IMR-90 (cell line): ENCODE results near the gene ACTN1. TPM values are rescaled to one million over a fixed set of nuclear protein-coding genes. Genes with fewer than 3 reads are reported as not detected.
"Not testable (repeated sequence)": the region's sequence is repeated elsewhere in the genome, so short reads cannot be mapped to it uniquely, and the experiment has no call there.

ENCODE experiments used
- ATAC-seq: fragments of 200-7000 bp; cut with Tn5 transposase; 2 replicates; pipeline ENCODE4 v1.9.1; 2020; ENCODE audit warnings: low read depth, mild to moderate bottlenecking, moderate library complexity
- BruUV-seq: library from RNA; stranded (reverse); fragments of 400-500 nt; replicated peaks from 2 replicates; lab custom pipeline; 2021; lab: Mats Ljungman, UMichigan
- CTCF ChIA-PET: fragments of 300-600 bp; formaldehyde crosslinking; extraction: SDS; loops from one replicate; lab custom pipeline; 2021; ENCODE audit warnings: antibody characterized with exemption; lab: Yijun Ruan, JAX
- POLR2A ChIA-PET: fragments of 300-600 bp; sonication (Branson Sonifier 250); formaldehyde crosslinking; loops from one replicate; lab custom pipeline; 2022; ENCODE audit warnings: antibody characterized with exemption; ENCODE audit not compliant: unreplicated experiment; lab: Charles Lee
- DNase-seq: peaks from one replicate; pipeline ENCODE4 v3.0.0; 2013
- H2AFZ ChIP-seq: replicated peaks from 2 replicates; pipeline ENCODE3; 2013; ENCODE audit warnings: low read length, mild to moderate bottlenecking; ENCODE audit not compliant: poor library complexity
- H2AK5ac ChIP-seq: 2 replicates; pipeline ENCODE4 v1.6.1; 2013; ENCODE audit warnings: low read depth, low read length, inconsistent platforms
- H2AK9ac ChIP-seq: replicated peaks from 2 replicates; pipeline ENCODE3; 2013; ENCODE audit warnings: mild to moderate bottlenecking, low read depth, low read length, moderate library complexity; ENCODE audit not compliant: poor library complexity
- H2BK120ac ChIP-seq: 2 replicates; pipeline ENCODE4 v1.6.1; 2013; ENCODE audit warnings: low read depth, low read length, inconsistent platforms
- H2BK15ac ChIP-seq: 3 replicates; pipeline ENCODE4 v1.6.1; 2013; ENCODE audit warnings: low read depth, low read length, inconsistent platforms
- H2BK20ac ChIP-seq: 2 replicates; pipeline ENCODE4 v1.6.1; 2013; ENCODE audit warnings: low read depth, mild to moderate bottlenecking, inconsistent platforms, low read length, moderate library complexity
- H2BK5ac ChIP-seq: 2 replicates; pipeline ENCODE4 v1.6.1; 2013; ENCODE audit warnings: mild to moderate bottlenecking, low read depth, low read length, inconsistent platforms; ENCODE audit not compliant: poor library complexity, severe bottlenecking
- H3K14ac ChIP-seq: replicated peaks from 2 replicates; pipeline ENCODE4 v1.6.1; 2013; ENCODE audit warnings: low read depth, low read length, inconsistent platforms
- H3K18ac ChIP-seq: 2 replicates; pipeline ENCODE4 v1.6.1; 2013; ENCODE audit warnings: low read depth, low read length, control low read depth
- H3K23ac ChIP-seq: 2 replicates; pipeline ENCODE4 v1.6.1; 2013; ENCODE audit warnings: low read depth, low read length, inconsistent platforms
- H3K27ac ChIP-seq: 2 replicates; pipeline ENCODE4 v1.5.1; 2013; ENCODE audit warnings: mild to moderate bottlenecking, control low read depth, low read length; ENCODE audit not compliant: insufficient read depth
- H3K27me3 ChIP-seq: 2 replicates; pipeline ENCODE4 v1.6.1; 2013; ENCODE audit warnings: low read length; ENCODE audit not compliant: control insufficient read depth, insufficient read depth
- H3K36me3 ChIP-seq: 2 replicates; pipeline ENCODE4 v1.6.1; 2013; ENCODE audit warnings: low read length, mixed read lengths; ENCODE audit not compliant: control insufficient read depth, insufficient read depth
- H3K4ac ChIP-seq: 2 replicates; pipeline ENCODE4 v1.6.1; 2013; ENCODE audit warnings: low read depth, low read length, inconsistent platforms
- H3K4me1 ChIP-seq: 2 replicates; pipeline ENCODE4 v1.6.1; 2013; ENCODE audit warnings: low read length, mixed read lengths; ENCODE audit not compliant: control insufficient read depth, insufficient read depth
- H3K4me2 ChIP-seq: 2 replicates; pipeline ENCODE4 v1.6.1; 2013; ENCODE audit warnings: low read depth, mild to moderate bottlenecking, control low read depth, low read length, moderate library complexity
- H3K4me3 ChIP-seq: 2 replicates; pipeline ENCODE4 v1.5.1; 2013; ENCODE audit warnings: low read depth, mild to moderate bottlenecking, control low read depth, low read length, moderate library complexity; ENCODE audit not compliant: insufficient read depth
- H3K56ac ChIP-seq: 2 replicates; pipeline ENCODE4 v1.6.1; 2013; ENCODE audit warnings: low read length, inconsistent platforms; ENCODE audit not compliant: insufficient read depth; ENCODE audit errors: extremely low read depth
- H3K79me1 ChIP-seq, 2 experiments: 2 replicates each; pipeline ENCODE4 v1.6.1; 2013; ENCODE audit warnings: low read length in 2 of 2, inconsistent platforms in 1 of 2, low read depth in 1 of 2
- H3K9ac ChIP-seq: 2 replicates; pipeline ENCODE4 v1.6.1; 2013; ENCODE audit warnings: low read depth, low read length, control low read depth
- H3K9me1 ChIP-seq: 2 replicates; pipeline ENCODE4 v1.6.1; 2013; ENCODE audit warnings: low read length, inconsistent platforms; ENCODE audit not compliant: insufficient read depth
- H3K9me3 ChIP-seq: 2 replicates; pipeline ENCODE4 v1.6.1; 2013; ENCODE audit warnings: low read length; ENCODE audit not compliant: control insufficient read depth, insufficient read depth
- H4K20me1 ChIP-seq: 2 replicates; pipeline ENCODE4 v1.6.1; 2013; ENCODE audit warnings: low read length, inconsistent platforms; ENCODE audit not compliant: insufficient read depth
- H4K5ac ChIP-seq: 2 replicates; pipeline ENCODE4 v1.6.1; 2013; ENCODE audit warnings: mild to moderate bottlenecking, low read depth, low read length, control low read depth
- H4K8ac ChIP-seq, 2 experiments: 2 replicates each; pipeline ENCODE4 v1.6.1; 2013; ENCODE audit warnings: low read depth in 2 of 2, low read length in 2 of 2, control low read depth in 1 of 2, inconsistent platforms in 1 of 2
- H4K91ac ChIP-seq: 2 replicates; pipeline ENCODE4 v1.6.1; 2013; ENCODE audit warnings: low read depth, low read length, inconsistent platforms; ENCODE audit not compliant: insufficient read depth
- CEBPB ChIP-seq: IDR thresholded peaks from 2 replicates; pipeline ENCODE4 v1.6.1; 2012; ENCODE audit warnings: low read depth, low read length, improper control_type of control experiment
- CHD1 ChIP-seq: IDR thresholded peaks from 2 replicates; pipeline ENCODE4 v1.6.1; 2012; ENCODE audit warnings: low read depth, low read length, improper control_type of control experiment
- MAFK ChIP-seq: IDR thresholded peaks from 2 replicates; pipeline ENCODE4 v1.6.1; 2012; ENCODE audit warnings: low read depth, low read length, improper control_type of control experiment
- RCOR1 ChIP-seq: IDR thresholded peaks from 2 replicates; pipeline ENCODE4 v1.6.1; 2012; ENCODE audit warnings: mild to moderate bottlenecking, low read length, improper control_type of control experiment; ENCODE audit not compliant: insufficient replicate concordance
- WGBS, 2 experiments: methylation state at CpG; one replicate each; pipeline versions ENCODE4 v1.1.5 to v1.1.7; 2013; ENCODE audit warnings: missing lambda C conversion rate in 2 of 2; ENCODE audit not compliant: insufficient read length in 1 of 2; ENCODE audit errors: extremely low coverage in 2 of 2; 5-methylcytosine and 5-hydroxymethylcytosine counted together
- dilution Hi-C: fragments of 300-500 bp; cut with HindIII; formaldehyde crosslinking; loops from one replicate; pipeline ENCODE4 v1.14.3; 2018; ENCODE audit warnings: low sequenced_read_pairs; ENCODE audit not compliant: unreplicated experiment
- in situ Hi-C: fragments of 300-500 bp; cut with MboI; formaldehyde crosslinking; loops from 3 replicates; pipeline ENCODE4 v1.14.3; 2019; ENCODE audit warnings: low sequenced_read_pairs, inconsistent platforms, mixed read lengths
- intact Hi-C: fragments of 100-400 bp; cut with micrococcal nuclease; formaldehyde crosslinking; loops from 2 replicates; pipeline ENCODE4 v1.10.0; 2022
- polyA plus RNA-seq, 3 experiments: library from polyadenylated mRNA; depleted of rRNA; stranded (reverse); fragments of >200 nt; gene quantifications; 2 replicates each; pipeline ENCODE4 v1.2.3, GENCODE V29; 2012; ENCODE audit warnings: low replicate concordance in 1 of 3
- total RNA-seq: library from RNA; depleted of rRNA; stranded (reverse); fragments of >200 nt; gene quantifications from 2 replicates; pipeline ENCODE4 v1.2.3, GENCODE V29; 2012

The ACTN1 gene
- total and polyA plus RNA-seq, 2 of the 4 experiments (the other 2 are of a cell fraction), result 684 to 766 TPM

DNA sequence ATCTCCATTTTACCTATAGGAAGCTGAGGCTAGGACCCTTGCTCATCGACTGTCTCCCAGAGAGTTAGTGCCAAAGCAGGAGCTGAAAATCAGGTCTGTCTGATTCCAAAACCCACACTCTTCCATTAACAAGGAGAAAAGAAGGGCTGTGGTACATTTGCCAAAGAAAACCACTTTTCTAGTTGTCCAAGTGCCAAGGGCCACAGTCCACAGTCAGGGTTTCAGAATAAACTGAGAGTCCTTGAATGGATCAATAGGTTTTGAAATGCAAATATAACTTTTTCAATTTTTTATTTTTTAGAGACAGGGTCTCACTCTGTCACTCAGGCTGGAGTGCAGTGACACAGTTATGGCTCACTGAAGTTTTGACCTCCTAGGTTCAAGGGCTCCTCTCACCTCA lies 130.8 kb downstream of the ACTN1 start:
- intact Hi-C loops, result no loop called here
- Histone ChIP-seq H3K14ac (no peak overlapping the region), H2BK120ac (no peak overlapping the region), H2BK20ac (no peak overlapping the region), H3K27ac (no peak overlapping the region), H3K36me3 (no peaks in the 10 kb centered on the region), H2BK15ac (no peak overlapping the region), H3K4me3 (no peak overlapping the region), H4K20me1 (no peaks in the 10 kb centered on the region), H2BK5ac (no peak overlapping the region), H3K27me3 (no peaks in the 10 kb centered on the region), H2AK9ac (no peak overlapping the region), H3K18ac (no peak overlapping the region), H3K4ac (no peak overlapping the region), H4K91ac (no peak overlapping the region), H4K5ac (no peak overlapping the region), H2AK5ac (no peak overlapping the region), H3K79me1 (no peaks in the 10 kb centered on the region), H3K4me2 (no peak overlapping the region), H3K4me1 (peaks cover 5% of the 10 kb centered on the region; the same call in 1 of the 2 replicates), H3K9me1 (no peaks in the 10 kb centered on the region), H3K9me3 (peaks cover 1% of the 10 kb centered on the region; the same call in 1 of the 2 replicates), H2AFZ (no peak overlapping the region), H3K9ac (no peak overlapping the region), H3K56ac (no peak overlapping the region), H4K8ac (no peak overlapping the region), H3K23ac (no peak overlapping the region)
- no peak for DNase-seq
- dilution Hi-C loops, result no loop called here
- in situ Hi-C loops, result no loop called here
- no TSS peak for BruUV-seq
- ChIA-PET POLR2A (no interaction called here), CTCF (interaction anchor here (0.8 kb wide), 1 partner anchor 550 kb away, joined by 3 read pairs; no protein-coding TSS in a partner anchor)
- WGBS, 2 experiments, result no CpG with 5 or more reads among the region's 1 CpG
- TF ChIP-seq MAFK, result no peak
- TF ChIP-seq CEBPB, result no peak
- no peak for TF ChIP-seq CHD1
- TF ChIP-seq RCOR1, result no peak
- ATAC-seq, result no peak

- H4K20me1 ChIP-seq, H2AFZ ChIP-seq, in situ Hi-C loops, BruUV-seq, H3K23ac ChIP-seq, H2BK5ac ChIP-seq, H3K9ac ChIP-seq, CTCF ChIA-PET, H3K18ac ChIP-seq, H3K27ac ChIP-seq, POLR2A ChIA-PET, H2BK15ac ChIP-seq, H3K56ac ChIP-seq, H3K79me1 ChIP-seq, intact Hi-C loops, H3K4me3 ChIP-seq, dilution Hi-C loops, H2AK5ac ChIP-seq, H3K36me3 ChIP-seq, H3K4me2 ChIP-seq, H2AK9ac ChIP-seq, H2BK120ac ChIP-seq, H2BK20ac ChIP-seq, H4K8ac ChIP-seq, H3K27me3 ChIP-seq, H3K9me3 ChIP-seq, H3K4ac ChIP-seq, H4K91ac ChIP-seq, H4K5ac ChIP-seq, DNase-seq, H3K9me1 ChIP-seq, H3K4me1 ChIP-seq, ATAC-seq, H3K14ac ChIP-seq: not testable (repeated sequence)
- no CpG with 5 or more reads among the region's 4 CpGs for WGBS, 2 experiments
These were observed 131.5 kb downstream of the ACTN1 start for GRCh38 chr14:68847640-68848039.
